ENCODE data around the gene STON2. TPM values are rescaled to one million over a fixed set of nuclear protein-coding genes. Genes with fewer than 3 reads are reported as not detected.

The STON2 gene
- total RNA-seq, 2 donors from 2014 or later = 0.64 to 1.5 TPM

DNA sequence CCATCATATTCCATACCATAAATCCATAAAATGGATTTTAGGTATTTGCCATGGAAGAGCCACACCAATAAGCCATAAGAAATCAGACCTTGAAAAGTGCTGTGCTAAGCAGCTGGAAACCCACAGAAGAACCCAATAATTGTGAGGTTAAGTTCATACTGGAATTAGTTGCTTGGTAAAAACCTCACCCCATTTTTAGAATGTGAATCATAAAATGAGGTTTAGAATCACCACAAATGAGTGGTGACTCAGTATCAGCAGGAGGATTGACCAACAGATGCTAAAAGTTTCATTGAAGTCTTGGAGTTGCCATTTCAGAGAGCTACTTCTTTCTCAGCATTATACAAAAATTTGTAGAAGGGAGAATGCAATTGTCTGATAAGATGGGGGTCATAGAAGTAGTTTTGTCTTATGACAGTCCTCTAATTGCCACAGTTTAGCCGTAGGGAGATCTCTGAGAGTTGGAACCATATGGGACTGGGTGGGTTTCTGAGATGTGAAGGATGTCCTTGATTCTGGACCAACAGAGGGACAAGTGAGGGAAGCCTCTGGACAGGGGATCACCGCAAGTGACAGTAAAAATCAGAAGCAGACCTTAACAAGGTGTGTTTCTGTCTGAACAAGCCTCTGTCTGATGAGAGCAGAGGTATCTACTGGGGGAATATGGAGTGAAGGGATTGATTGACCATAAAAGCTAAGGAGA, 1.4 kb upstream of the STON2 start:
- peak; percentile 60 for ATAC-seq (replicated peaks)
- Mint-ChIP-seq H3K27ac (peak overlapping the region; percentile 61), H3K9me3 (peaks cover 9% of the 10 kb centered on the region)

DNA sequence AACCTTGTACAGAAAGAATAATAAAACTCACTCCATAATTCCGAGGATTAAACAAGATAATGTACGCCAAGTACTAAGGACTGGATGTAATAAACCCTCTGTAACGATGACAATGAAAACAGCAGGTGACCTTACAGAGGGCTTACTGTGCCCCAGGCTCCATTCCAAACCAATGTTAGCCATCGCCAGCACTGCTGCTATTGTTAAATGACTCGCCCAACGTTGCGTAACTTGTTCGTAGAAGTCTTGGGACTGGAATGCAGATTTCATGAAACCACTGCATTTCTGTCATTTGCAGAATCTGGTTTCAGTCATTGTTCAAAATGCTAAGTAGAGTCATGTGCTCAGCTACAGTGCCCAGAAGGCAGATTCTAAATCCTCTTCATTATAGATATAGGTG, 728 bp upstream of the STON2 start:
- H3K27me3 Mint-ChIP-seq = peaks cover 12% of the 10 kb centered on the region

More for the DNA sequence above, 1.4 kb upstream of the STON2 start:
- Mint-ChIP-seq H3K36me3 (ENCODE audit: low read depth) (no peaks in the 10 kb centered on the region), H3K27me3 (peaks cover 14% of the 10 kb centered on the region), H3K4me1 (peaks cover 15% of the 10 kb centered on the region), H3K4me3 (peak overlapping the region; percentile 11)

DNA sequence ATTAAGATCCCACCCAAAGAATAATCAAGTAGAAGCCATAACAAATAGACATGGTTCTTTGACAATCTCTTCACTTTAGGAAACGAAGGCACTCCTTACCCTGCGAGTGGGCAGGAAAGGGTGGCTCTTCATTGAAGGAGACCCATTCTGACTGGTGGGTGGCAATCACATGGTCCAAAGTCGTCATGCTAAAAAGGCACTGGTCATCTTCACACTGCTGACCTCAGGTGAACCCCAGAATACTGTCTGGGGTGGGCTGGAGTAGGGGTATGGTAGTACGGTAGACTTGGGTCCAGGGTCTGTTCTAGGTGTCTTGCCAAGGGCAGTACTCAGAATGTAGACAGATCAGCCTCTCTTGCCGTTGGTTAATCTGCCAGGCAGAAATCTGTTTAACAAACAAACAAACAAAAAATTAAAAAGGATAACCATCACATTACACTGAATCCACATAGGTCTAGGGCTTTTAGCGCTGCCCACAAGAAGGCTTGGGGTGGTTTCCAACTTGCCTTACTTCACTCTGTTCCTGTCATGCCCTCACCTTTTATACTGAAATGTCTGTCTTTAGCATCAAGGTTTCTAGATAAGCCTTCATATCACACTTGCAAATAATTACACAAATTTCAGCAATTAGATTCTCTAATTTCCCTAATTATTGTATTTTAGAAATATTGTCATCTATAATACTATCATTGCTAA, 1.8 kb downstream of the STON2 start:
- Mint-ChIP-seq H3K4me3 (no peak overlapping the region), H3K27me3 (peaks cover 7% of the 10 kb centered on the region), H3K9me3 (peaks cover 4% of the 10 kb centered on the region), H3K36me3 (ENCODE audit: low read depth) (no peaks in the 10 kb centered on the region), H3K4me1 (peaks cover 15% of the 10 kb centered on the region), H3K27ac (no peak overlapping the region)
- no peak for ATAC-seq (replicated peaks)

More for the DNA sequence above, 728 bp upstream of the STON2 start:
- H3K27ac Mint-ChIP-seq = peak overlapping the region; percentile 61
- ATAC-seq (replicated peaks) = peak; percentile 50
- H3K4me1 Mint-ChIP-seq = peaks cover 15% of the 10 kb centered on the region
- H3K9me3 Mint-ChIP-seq = peaks cover 9% of the 10 kb centered on the region
- H3K4me3 Mint-ChIP-seq = peak overlapping the region; percentile 28
- no peaks in the 10 kb centered on the region for H3K36me3 Mint-ChIP-seq (ENCODE audit: low read depth)

DNA sequence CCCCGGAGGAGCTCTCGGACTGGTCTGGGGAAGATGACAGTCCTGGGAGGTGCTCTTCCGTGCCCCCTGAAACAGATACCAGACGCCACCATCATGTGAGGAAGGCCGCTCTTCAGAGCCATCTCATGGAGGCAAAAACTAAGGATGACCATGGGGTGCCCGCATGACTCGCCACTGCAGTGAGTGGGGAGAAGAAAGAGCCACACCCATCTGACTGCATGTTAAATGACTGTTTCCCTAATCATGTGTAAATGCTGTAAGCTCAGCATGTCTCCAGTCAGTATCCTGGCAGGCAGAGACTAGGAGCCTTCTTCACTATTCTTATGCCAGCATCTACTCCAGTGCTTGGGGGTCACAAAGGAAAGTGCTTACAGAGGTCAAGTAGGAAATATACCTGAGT, 4.0 kb downstream of the STON2 start:
- Mint-ChIP-seq H3K4me3 (no peak overlapping the region), H3K36me3 (ENCODE audit: low read depth) (no peaks in the 10 kb centered on the region), H3K4me1 (peaks cover 7% of the 10 kb centered on the region), H3K9me3 (peaks cover 4% of the 10 kb centered on the region), H3K27ac (no peak overlapping the region), H3K27me3 (peaks cover 13% of the 10 kb centered on the region)
- ATAC-seq (replicated peaks) = no peak

DNA sequence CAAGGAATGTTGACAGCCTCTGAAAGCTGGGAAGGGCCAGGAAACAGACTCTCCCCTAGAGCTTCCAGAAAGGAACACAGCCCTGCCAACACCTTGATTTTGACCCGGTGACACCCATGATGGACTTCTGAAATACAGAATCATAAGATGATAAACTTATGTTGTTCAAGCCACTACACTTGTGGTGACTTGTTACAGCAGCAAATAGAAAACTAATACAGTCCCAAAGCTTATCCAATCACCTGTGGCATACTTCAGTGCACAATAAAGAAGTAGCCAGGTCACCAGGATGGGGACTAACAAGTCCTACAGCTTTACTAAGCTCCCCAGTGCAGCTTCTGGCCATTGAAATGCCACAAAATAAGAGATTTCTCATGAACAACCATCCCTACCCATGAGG, 5.4 kb downstream of the STON2 start:
- no peak for ATAC-seq (replicated peaks)
- H3K36me3 Mint-ChIP-seq (ENCODE audit: low read depth) = no peaks in the 10 kb centered on the region

DNA sequence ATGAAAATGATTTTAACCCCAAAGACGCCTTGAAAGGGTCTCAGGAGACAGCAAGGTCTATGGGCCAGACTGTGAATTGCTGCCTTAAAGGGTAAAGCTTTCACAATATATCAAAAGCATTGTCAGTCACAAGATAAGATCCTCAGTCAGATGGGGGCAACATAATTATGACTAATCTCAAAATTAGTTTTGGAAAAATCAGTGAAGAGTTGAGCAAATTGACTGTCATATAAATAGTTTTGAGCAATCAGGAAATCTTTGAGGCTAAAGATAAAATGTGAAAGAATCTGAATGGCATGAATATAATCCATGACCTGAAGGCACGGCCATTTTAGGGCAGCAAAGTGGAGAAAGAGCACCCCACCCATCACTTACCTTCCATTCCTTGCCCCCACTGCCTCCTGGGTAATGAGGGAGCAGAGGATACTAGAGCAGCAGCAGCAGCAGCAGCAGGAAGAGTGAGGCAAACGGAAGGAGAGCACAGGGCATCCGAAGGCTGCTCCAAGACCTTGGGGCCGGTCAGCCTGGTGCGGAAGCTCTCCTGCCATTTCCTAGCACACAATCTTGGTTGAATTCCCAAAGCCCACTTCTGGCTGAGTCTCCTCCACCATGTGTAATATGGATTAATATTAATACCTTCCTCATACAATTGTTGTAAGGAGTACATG, 7.0 kb downstream of the STON2 start:
- no peaks in the 10 kb centered on the region for H3K36me3 Mint-ChIP-seq (ENCODE audit: low read depth)
- H3K4me3 Mint-ChIP-seq = no peak overlapping the region
- no peak overlapping the region for H3K27ac Mint-ChIP-seq
- no peaks in the 10 kb centered on the region for H3K9me3 Mint-ChIP-seq
- no peaks in the 10 kb centered on the region for H3K4me1 Mint-ChIP-seq
- ATAC-seq (replicated peaks) = no peak
- H3K27me3 Mint-ChIP-seq = peaks cover 13% of the 10 kb centered on the region

More for the DNA sequence above, 5.4 kb downstream of the STON2 start:
- peaks cover 13% of the 10 kb centered on the region for H3K27me3 Mint-ChIP-seq
- no peaks in the 10 kb centered on the region for H3K4me1 Mint-ChIP-seq
- no peak overlapping the region for H3K4me3 Mint-ChIP-seq
- no peak overlapping the region for H3K27ac Mint-ChIP-seq
- H3K9me3 Mint-ChIP-seq = no peaks in the 10 kb centered on the region

DNA sequence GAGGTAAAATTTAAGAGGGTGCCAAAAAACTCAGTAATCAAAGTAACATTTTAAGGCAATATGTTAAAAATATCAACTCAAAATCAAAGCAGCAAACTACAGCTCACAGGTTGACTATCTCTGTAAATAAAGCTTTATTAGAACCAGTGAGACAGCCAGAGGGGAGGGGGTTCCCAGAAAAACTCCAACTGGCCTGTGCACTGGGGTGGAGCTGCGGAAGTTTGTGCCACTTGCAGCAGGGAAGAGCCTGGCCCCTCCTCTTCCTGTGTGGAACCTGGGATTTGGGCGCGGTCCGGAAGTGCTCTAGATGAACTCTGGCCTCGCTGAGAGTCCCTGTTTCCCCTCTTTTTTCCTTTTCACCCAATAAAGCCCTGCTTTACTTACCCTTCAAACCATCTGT, 8.1 kb downstream of the STON2 start:
- H3K36me3 Mint-ChIP-seq (ENCODE audit: low read depth) = no peaks in the 10 kb centered on the region

DNA sequence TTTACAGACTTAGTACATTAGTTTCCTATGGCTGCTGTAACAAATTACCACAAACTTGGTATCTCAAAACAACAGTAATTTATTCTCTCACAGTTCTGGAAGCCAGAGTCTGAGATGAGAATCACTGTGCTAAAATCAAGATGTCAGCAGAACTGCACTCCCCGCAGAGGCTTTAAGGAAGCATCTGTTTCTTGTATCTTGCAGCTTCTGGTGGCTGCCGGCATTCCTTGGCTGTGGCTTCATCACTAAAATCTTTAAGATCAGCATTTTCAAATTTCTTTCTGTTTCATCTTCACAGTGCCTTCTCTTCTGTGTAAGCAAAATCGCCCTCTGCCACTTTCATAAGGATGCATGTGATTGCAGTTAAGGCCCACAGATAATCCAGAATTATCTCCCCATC, 9.4 kb downstream of the STON2 start:
- no peak overlapping the region for H3K27ac Mint-ChIP-seq
- no peaks in the 10 kb centered on the region for H3K4me1 Mint-ChIP-seq
- no peaks in the 10 kb centered on the region for H3K9me3 Mint-ChIP-seq
- H3K36me3 Mint-ChIP-seq (ENCODE audit: low read depth) = no peaks in the 10 kb centered on the region
- peaks cover 13% of the 10 kb centered on the region for H3K27me3 Mint-ChIP-seq
- ATAC-seq (replicated peaks) = no peak
- H3K4me3 Mint-ChIP-seq = no peak overlapping the region

More for the DNA sequence above, 8.1 kb downstream of the STON2 start:
- Mint-ChIP-seq H3K9me3 (no peaks in the 10 kb centered on the region), H3K27me3 (peaks cover 11% of the 10 kb centered on the region), H3K27ac (no peak overlapping the region), H3K4me3 (no peak overlapping the region), H3K4me1 (no peaks in the 10 kb centered on the region)
- ATAC-seq (replicated peaks) = no peak

DNA sequence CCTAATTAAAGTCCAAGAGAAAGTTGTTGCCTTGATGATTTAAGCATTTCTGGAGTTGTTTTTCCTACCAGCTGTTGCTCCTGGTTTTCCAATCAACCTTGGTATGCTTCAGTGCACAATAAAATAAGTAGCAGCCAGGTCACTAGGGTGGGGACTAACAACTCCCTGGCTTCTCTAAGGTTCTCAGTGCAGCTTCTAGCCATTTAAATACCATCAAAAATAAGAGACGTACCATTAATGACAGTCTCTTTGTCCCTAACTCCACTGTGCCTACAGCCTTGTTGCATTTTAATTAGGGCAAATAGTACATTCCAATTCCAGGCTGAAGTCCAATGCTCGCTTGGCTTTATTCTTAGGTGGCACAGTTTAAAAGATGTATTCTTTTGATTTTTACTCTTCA, 11.8 kb downstream of the STON2 start:
- Mint-ChIP-seq H3K9me3 (no peaks in the 10 kb centered on the region), H3K27me3 (peaks cover 17% of the 10 kb centered on the region), H3K27ac (no peak overlapping the region), H3K4me1 (no peaks in the 10 kb centered on the region), H3K36me3 (ENCODE audit: low read depth) (no peaks in the 10 kb centered on the region), H3K4me3 (no peak overlapping the region)
- no peak for ATAC-seq (replicated peaks)

DNA sequence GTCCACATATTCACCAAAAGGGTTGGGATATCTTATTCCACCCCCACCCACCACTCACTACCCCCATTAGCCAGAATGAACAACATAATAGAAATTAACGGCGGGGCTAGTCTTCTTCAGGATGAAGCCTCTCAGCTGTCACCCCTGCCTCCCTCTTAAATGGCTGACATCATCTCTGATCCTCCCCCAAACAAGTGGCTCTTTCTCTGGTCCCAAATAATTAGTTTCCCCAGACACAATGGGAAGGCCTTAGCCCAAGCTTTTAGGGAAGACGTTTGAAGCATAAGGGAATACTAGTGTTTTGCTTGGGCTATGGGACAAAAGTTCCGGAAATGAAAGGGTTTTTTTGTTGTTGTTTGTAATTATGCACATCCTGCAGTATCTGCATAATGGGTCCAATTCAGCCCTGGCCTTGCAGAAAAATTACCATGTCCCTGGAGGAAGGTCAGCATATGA, 13.8 kb downstream of the STON2 start:
- Mint-ChIP-seq H3K27me3 (peaks cover 10% of the 10 kb centered on the region), H3K4me3 (no peak overlapping the region), H3K9me3 (no peaks in the 10 kb centered on the region), H3K27ac (no peak overlapping the region), H3K4me1 (no peaks in the 10 kb centered on the region), H3K36me3 (ENCODE audit: low read depth) (no peaks in the 10 kb centered on the region)
- ATAC-seq (replicated peaks) = no peak

DNA sequence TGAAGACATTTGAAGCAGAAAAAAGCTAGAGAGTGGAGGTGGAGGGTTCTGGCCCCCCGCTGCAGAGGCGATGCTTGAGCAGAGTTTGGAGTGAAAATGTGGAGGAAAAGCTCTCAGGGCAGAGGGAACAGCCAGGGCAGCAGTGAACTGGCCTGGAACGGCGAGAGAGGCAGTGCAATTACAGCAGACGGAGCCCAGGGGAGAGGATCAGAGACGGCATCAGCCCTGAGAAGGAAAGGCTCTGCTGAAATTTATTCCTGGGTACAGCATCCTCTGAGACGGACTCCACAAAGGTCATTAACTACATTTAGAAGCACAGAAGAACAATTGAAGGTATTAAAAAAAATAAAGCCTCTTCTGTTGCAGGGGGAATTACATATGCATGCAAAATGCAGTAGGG, 14.2 kb downstream of the STON2 start:
- no peak overlapping the region for H3K27ac Mint-ChIP-seq
- ATAC-seq (replicated peaks) = no peak
- H3K4me1 Mint-ChIP-seq = no peaks in the 10 kb centered on the region
- H3K36me3 Mint-ChIP-seq (ENCODE audit: low read depth) = no peaks in the 10 kb centered on the region
- no peak overlapping the region for H3K4me3 Mint-ChIP-seq
- no peaks in the 10 kb centered on the region for H3K9me3 Mint-ChIP-seq
- H3K27me3 Mint-ChIP-seq = peaks cover 8% of the 10 kb centered on the region

DNA sequence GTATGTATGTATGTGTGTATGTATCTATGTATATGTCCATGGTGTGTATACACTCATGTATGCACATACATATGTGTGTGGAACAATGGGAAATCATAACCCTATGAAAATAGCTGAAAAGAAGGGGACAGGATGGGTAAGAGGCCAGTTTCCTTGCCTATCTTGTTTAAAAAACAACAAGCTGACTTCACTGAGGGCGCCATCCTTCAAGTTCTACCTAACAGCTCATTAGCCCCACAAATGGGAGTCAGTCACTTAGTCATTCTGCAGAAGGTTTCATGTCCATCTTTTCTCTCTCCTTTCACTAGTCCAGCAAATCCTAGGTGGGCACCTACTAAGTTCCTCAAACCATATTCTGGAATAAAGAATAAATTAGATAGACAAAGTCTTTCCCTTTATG, 14.7 kb downstream of the STON2 start:
- H3K27me3 Mint-ChIP-seq = peaks cover 10% of the 10 kb centered on the region
- no peaks in the 10 kb centered on the region for H3K36me3 Mint-ChIP-seq (ENCODE audit: low read depth)
- H3K9me3 Mint-ChIP-seq = no peaks in the 10 kb centered on the region
- H3K4me3 Mint-ChIP-seq = no peak overlapping the region
- ATAC-seq (replicated peaks) = no peak
- no peak overlapping the region for H3K27ac Mint-ChIP-seq
- H3K4me1 Mint-ChIP-seq = no peaks in the 10 kb centered on the region

DNA sequence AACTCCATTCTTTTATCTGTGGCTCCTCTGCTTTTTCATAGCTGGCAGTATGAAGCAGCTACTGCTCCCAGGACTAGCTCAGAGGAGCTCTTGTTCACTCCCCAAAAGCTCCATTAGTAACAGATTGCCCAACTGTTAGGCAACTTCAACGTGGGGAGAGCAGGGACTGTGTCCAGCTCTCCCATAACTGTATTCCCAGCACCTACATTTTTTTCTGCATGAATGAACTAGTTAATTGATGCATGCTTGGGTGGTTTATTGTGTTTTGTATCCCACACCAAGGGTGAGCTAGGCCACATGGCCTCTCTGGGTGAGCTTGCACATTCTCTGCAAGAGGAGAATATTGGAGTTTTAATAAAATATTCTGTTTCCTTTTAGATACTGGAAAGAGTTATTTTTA, 15.2 kb downstream of the STON2 start:
- ATAC-seq (replicated peaks) = no peak
- H3K27me3 Mint-ChIP-seq = peaks cover 11% of the 10 kb centered on the region

DNA sequence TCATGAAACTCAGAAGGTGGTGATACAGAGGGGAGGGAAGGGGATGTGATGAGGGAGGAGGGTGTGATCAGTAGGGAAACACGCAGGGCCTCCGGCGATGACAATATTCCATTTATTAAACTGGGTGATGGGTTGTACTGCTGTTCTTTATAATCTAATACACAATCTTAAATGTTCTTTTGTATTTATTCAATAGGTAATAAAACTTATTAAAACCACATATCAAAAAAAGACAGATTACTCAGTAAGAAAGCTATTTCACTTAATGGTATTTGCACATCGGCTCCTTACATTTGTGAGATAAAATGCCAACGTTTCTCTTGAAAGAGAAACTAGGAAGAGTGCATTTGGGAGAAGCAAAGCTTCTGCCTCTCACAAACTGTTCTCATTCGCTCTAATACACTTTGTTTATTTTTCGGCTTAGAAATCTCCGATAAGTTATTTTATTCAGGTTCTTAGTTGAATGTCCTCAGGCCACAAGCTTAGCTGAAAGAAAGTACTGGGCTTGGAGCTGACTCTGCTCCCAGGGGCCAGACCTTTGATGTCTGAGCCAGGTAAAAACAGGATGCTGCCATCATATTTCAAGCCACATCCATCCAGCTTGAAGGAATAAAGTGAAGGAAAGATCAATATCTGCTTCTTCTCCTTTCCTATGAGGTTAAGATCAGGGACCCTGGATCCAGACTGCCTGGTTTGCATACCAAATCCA, 17.5 kb downstream of the STON2 start:
- Mint-ChIP-seq H3K9me3 (no peaks in the 10 kb centered on the region), H3K27ac (no peak overlapping the region), H3K27me3 (peaks cover 11% of the 10 kb centered on the region), H3K36me3 (ENCODE audit: low read depth) (no peaks in the 10 kb centered on the region), H3K4me3 (no peak overlapping the region), H3K4me1 (no peaks in the 10 kb centered on the region)
- no peak for ATAC-seq (replicated peaks)

More for the DNA sequence above, 15.2 kb downstream of the STON2 start:
- H3K4me1 Mint-ChIP-seq = no peaks in the 10 kb centered on the region
- H3K9me3 Mint-ChIP-seq = no peaks in the 10 kb centered on the region
- H3K4me3 Mint-ChIP-seq = no peak overlapping the region
- H3K36me3 Mint-ChIP-seq (ENCODE audit: low read depth) = no peaks in the 10 kb centered on the region
- no peak overlapping the region for H3K27ac Mint-ChIP-seq

Data from activated T-helper 17 cell treated with anti-CD3 and anti-CD28 coated beads, Interleukin-2, amount 50 U/mL, for 72 hours (primary cell).